Activated T-cell treated with anti-CD3 and anti-CD28 coated beads, Interleukin-2, amount 50 U/mL, for 24 hours (primary cell): Measurements from ENCODE around the gene LRRC15.

ENCODE experiments used
- DNase-seq: peaks from one replicate; pipeline ENCODE4 v3.0.0-alpha.2; 2020
- H3K27ac Mint-ChIP-seq: 2 replicates; pipeline ENCODE4 v1.8.0; 2020; ENCODE audit warnings: mild to moderate bottlenecking, mixed read lengths
- H3K27me3 Mint-ChIP-seq: 2 replicates; pipeline ENCODE4 v1.8.0; 2020; ENCODE audit warnings: mixed read lengths
- H3K36me3 Mint-ChIP-seq: 2 replicates; pipeline ENCODE4 v1.8.0; 2020; ENCODE audit warnings: low read depth, mixed read lengths
- H3K4me1 Mint-ChIP-seq: 2 replicates; pipeline ENCODE4 v1.8.0; 2020; ENCODE audit warnings: low read depth, mixed read lengths
- H3K4me3 Mint-ChIP-seq: 2 replicates; pipeline ENCODE4 v1.8.0; 2020; ENCODE audit warnings: mild to moderate bottlenecking, moderate library complexity, mixed read lengths
- H3K9me3 Mint-ChIP-seq: 2 replicates; pipeline ENCODE4 v1.8.0; 2020; ENCODE audit warnings: mixed read lengths

LRRC15 gene

DNA sequence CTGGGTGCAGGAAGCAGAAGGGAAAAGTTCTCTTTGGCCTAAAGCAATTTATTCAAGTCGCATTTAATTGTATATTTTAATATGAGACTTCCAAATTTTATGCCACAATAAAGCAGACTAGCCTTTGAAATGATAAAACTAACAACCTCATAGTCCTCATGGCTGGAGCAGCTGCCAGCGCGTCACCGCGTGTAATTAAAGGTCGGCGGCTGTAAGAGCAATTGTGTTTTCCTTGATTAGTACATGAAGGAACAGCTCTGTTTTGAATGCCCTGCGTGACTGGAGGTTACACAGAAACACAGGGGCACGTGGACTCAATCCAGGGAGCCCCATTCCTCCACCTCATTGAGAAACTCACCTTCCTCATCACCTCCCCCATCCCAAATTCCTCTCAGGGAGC, 10.1 kb upstream of the LRRC15 start:
- Mint-ChIP-seq H3K27me3 (peaks cover 21% of the 10 kb centered on the region), H3K4me3 (no peak overlapping the region), H3K9me3 (no peaks in the 10 kb centered on the region), H3K27ac (no peak overlapping the region), H3K4me1 (no peaks in the 10 kb centered on the region), H3K36me3 (no peaks in the 10 kb centered on the region)
- DNase-seq, result no peak

DNA sequence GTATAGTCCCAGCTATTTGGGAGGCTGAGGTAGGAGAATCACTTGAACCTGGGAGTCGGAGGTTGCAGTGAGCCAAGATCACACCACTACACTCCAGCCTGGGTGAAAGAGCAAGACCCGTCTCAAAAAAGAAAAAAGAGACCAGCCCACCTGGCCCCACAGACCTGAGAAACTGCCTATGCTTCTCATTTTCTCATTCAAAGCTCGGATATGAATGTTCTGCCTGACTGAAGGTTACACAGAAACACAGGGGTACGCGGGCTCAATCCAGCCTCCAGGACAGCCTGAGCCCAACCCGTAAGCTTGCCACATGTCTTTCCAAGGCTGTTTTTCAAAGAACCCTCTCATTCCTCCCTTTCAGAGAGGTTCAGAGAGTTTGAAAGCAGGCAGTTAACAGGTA, 9.7 kb upstream of the LRRC15 start:
- H3K4me3 Mint-ChIP-seq, result no peak overlapping the region
- H3K27me3 Mint-ChIP-seq, result peaks cover 21% of the 10 kb centered on the region
- DNase-seq, result no peak
- H3K4me1 Mint-ChIP-seq, result no peaks in the 10 kb centered on the region
- no peaks in the 10 kb centered on the region for H3K36me3 Mint-ChIP-seq
- no peak overlapping the region for H3K27ac Mint-ChIP-seq
- H3K9me3 Mint-ChIP-seq, result no peaks in the 10 kb centered on the region

DNA sequence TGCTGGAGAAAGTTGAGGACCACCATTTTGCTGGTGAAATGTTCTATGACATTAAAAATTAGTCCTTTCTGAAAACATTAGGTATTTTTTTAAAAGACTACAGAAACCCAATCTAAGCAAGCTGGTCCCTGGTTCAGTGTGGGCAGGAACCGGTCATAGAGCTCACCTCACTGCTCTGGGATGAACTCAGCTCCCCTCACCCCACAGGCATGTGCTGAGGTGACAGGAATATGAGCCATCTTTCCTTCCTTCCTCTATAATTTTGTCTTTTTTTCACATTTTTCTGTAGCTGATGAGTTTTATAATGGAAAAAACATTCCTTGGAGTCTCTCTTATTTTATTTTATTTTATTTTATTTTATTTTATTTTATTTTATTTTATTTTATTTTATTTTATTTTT, 8.2 kb upstream of the LRRC15 start:
- H3K36me3 Mint-ChIP-seq, result no peaks in the 10 kb centered on the region
- no peak for DNase-seq
- H3K27ac Mint-ChIP-seq, result no peak overlapping the region
- no peaks in the 10 kb centered on the region for H3K9me3 Mint-ChIP-seq
- H3K27me3 Mint-ChIP-seq, result peaks cover 21% of the 10 kb centered on the region
- H3K4me3 Mint-ChIP-seq, result no peak overlapping the region
- no peaks in the 10 kb centered on the region for H3K4me1 Mint-ChIP-seq

DNA sequence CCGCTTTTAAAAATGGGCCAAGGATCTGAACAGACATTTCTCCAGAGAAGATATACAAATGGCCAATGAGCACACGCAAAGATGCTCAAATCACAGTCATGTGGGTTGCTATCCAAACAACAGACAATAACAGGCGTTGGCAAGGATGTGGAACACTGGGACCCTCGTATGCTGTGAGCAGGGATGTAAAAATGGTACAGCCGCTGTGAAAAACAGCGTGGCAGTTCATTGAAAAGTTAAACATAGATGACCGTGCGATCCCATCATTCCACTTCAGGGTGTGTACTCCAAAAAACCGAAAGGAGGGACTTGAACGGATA, 6.7 kb upstream of the LRRC15 start:
- H3K27ac Mint-ChIP-seq, result no peak overlapping the region
- peaks cover 30% of the 10 kb centered on the region for H3K27me3 Mint-ChIP-seq
- DNase-seq, result no peak
- H3K4me1 Mint-ChIP-seq, result no peaks in the 10 kb centered on the region
- no peak overlapping the region for H3K4me3 Mint-ChIP-seq
- H3K9me3 Mint-ChIP-seq, result no peaks in the 10 kb centered on the region
- no peaks in the 10 kb centered on the region for H3K36me3 Mint-ChIP-seq

DNA sequence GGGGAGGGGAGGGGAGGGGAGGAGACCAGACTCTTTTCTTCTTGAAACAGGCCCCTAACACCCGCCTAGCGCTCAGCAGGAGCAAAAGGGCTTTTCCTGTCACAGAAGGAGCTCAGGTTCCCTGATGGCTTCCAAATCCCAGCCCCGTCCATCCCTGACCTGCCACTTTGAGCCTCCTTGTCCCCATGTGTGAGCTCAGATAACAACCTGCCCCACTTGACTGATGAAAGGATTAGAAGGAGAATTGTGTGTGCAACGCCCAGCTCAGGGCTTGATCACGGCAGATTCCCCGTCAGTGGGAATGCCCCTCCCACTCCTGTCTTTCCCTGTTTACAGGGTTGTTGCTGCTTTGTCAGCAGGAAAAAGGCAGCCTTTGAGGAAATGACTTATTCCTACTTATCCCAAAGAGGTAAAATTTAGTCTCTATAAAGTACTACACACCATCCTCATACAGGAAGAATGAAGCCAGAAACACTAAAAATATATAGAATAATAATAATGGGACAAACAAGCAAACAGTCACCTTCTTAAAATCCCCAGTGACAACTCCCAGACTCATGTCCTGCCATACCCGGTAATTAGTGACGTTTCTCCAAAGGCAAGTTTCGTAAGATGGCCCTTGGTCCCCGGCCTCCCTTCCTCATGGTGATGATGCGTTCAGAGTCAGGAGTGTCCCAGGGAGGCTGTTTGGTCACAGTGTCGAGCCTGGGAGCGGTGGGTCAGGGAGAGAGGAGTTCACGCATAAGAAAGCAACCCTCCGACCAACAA, 6.1 kb upstream of the LRRC15 start:
- Mint-ChIP-seq H3K4me3 (no peak overlapping the region), H3K9me3 (no peaks in the 10 kb centered on the region), H3K27ac (no peak overlapping the region), H3K27me3 (peaks cover 32% of the 10 kb centered on the region), H3K36me3 (no peaks in the 10 kb centered on the region), H3K4me1 (no peaks in the 10 kb centered on the region)
- DNase-seq, result no peak

DNA sequence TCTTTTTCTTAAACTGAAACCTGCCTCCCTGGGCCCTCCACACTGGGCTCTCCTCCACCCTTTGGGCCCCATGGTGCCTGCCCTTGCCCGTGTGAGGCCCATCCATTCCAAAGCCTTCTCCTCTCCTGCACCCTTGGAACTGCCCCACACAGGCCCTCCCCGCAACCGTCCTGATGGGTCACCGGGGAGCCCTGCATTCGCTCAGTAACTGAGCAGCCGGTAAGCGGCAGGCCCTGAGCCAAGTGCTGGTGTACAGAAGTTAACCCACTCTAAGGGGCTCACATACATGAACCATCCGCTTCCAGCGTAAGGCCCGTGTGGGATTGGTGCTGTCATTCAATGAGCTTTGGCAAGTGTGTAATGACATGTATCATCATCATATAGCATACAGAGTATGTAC, 5.4 kb upstream of the LRRC15 start:
- no peak for DNase-seq
- Mint-ChIP-seq H3K36me3 (no peaks in the 10 kb centered on the region), H3K9me3 (no peaks in the 10 kb centered on the region), H3K4me3 (no peak overlapping the region), H3K4me1 (no peaks in the 10 kb centered on the region), H3K27ac (no peak overlapping the region), H3K27me3 (peaks cover 33% of the 10 kb centered on the region)

DNA sequence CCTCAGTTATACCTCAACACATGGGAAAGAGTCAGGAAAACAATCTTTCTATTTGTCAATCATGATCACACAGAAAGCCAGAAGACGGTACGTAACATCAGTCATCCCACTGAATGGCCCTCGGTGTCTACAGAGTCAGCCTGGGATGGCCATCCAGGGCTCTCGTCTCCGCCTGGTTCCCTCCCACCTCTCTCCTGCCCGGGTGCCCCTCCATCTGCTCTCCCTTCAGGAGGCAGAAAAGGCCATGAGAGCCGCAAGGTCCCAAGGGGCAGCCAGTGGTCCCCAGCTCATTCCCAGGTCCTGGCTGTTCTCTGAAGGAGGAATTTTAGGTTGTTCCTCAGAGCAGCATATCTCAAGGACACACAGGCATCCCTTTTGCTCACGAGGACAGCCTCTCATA, 4.4 kb upstream of the LRRC15 start:
- Mint-ChIP-seq H3K36me3 (no peaks in the 10 kb centered on the region), H3K27me3 (peaks cover 43% of the 10 kb centered on the region), H3K27ac (no peak overlapping the region), H3K4me3 (no peak overlapping the region), H3K9me3 (no peaks in the 10 kb centered on the region), H3K4me1 (no peaks in the 10 kb centered on the region)
- no peak for DNase-seq

DNA sequence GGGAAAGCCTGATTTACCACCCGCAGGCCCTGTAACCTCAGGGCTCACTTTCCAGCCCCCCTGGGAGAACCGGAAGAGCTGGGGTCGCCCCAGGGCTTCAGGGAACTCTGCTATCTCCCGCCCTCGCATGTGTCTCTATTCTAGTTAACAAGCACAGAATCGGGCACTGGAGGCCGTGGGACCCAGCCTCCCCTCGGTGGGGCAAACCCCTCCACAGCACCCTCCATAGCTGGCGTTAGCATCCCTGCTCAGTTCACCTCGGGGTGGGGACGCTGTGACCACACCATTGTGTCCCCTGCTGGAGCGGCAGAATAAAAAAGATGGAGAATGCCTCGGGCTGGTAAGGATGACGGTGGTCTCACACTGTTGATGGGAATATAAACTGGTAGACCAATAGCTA, 3.5 kb upstream of the LRRC15 start:
- no peaks in the 10 kb centered on the region for H3K4me1 Mint-ChIP-seq
- H3K36me3 Mint-ChIP-seq, result no peaks in the 10 kb centered on the region
- no peak overlapping the region for H3K4me3 Mint-ChIP-seq
- no peak for DNase-seq
- H3K9me3 Mint-ChIP-seq, result no peaks in the 10 kb centered on the region
- H3K27me3 Mint-ChIP-seq, result peaks cover 45% of the 10 kb centered on the region
- no peak overlapping the region for H3K27ac Mint-ChIP-seq

DNA sequence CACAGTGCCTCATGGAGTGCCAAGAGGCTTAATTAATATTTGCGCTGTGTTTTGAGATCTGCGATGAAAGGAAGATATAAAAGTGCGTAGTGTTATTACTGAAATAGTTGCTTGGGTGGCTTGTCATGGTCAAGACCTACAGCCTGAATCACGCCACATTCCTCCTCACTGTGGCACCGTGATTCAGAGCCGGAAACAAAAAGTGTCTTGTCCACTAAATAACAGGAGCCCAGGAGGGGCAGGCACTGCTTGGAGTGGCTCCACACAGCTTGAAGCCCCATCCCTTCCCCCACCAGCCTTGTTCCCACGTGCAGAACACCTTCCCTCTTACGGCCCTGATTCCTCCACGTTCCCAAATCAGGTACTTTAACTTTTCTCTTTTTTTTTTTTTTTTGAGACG, 1.2 kb upstream of the LRRC15 start:
- Mint-ChIP-seq H3K27ac (no peak overlapping the region), H3K27me3 (peaks cover 49% of the 10 kb centered on the region)

DNA sequence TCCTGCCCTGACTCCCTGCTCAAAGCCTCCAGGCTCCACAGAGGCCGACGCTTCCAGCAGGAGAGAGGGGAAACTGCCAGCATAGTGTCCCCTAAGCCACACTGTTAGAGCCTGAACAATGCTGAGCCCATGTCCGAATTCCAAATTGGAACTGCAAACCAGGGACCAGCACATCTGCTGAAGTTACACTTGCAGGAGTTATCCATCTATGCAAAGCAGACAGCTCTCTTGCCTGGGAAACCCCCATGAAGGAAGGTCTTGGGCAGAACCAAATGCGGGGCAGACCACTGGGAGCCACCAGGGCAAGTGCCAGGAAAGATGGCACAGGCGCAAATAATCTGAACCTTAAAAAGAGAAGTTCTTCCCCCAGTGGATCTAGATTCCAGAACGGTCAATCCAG, 625 bp downstream of the LRRC15 start:
- H3K9me3 Mint-ChIP-seq, result no peaks in the 10 kb centered on the region
- no peak overlapping the region for H3K27ac Mint-ChIP-seq
- peaks cover 44% of the 10 kb centered on the region for H3K27me3 Mint-ChIP-seq
- no peak for DNase-seq
- H3K36me3 Mint-ChIP-seq, result no peaks in the 10 kb centered on the region
- no peaks in the 10 kb centered on the region for H3K4me1 Mint-ChIP-seq
- no peak overlapping the region for H3K4me3 Mint-ChIP-seq

More for the DNA sequence above, 1.2 kb upstream of the LRRC15 start:
- no peak for DNase-seq
- Mint-ChIP-seq H3K4me3 (no peak overlapping the region), H3K4me1 (no peaks in the 10 kb centered on the region), H3K36me3 (no peaks in the 10 kb centered on the region), H3K9me3 (no peaks in the 10 kb centered on the region)

DNA sequence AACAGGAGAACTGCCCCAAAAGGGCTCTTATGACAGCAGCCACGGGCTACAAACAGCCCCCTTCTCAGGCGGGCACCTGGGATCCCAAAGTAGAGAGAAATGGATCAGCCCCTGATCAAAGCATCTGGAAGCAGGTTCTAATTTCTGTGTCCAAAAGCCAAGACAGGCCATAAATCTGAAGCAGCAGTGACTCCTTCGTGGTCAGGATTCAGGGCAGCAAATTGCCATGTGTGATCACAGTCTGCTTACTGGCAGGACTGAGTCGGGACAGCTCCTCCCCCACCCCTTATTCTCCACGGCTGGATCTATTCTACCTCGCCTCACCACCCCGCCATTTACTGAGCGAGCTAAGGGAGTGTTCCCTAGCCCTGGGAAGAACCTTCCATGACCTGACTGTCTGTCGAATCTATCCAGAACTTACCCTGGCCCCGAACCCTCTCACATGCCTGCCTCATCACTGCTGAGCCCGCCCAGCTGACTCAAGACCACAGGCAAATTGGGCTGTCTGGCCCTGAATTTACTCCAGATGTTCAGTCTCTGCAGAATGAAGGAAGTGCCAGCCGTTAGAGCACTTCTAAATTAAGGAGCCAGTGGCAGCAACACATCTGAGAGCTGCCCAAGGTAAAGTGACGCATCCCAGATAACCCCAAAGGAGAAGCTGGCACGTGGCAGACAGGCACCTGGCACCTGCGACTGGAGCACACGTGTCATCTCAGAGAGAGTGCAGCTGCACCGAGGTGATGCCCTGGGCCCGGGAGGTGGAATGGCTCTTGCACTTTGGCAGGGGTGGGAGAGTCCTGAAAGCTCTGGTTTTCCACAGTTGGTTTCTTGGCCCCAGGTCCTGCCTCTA, 1.3 kb downstream of the LRRC15 start:
- H3K4me3 Mint-ChIP-seq, result no peak overlapping the region
- H3K27ac Mint-ChIP-seq, result no peak overlapping the region
- H3K27me3 Mint-ChIP-seq, result peaks cover 44% of the 10 kb centered on the region
- H3K36me3 Mint-ChIP-seq, result no peaks in the 10 kb centered on the region
- no peaks in the 10 kb centered on the region for H3K9me3 Mint-ChIP-seq
- H3K4me1 Mint-ChIP-seq, result no peaks in the 10 kb centered on the region
- no peak for DNase-seq

DNA sequence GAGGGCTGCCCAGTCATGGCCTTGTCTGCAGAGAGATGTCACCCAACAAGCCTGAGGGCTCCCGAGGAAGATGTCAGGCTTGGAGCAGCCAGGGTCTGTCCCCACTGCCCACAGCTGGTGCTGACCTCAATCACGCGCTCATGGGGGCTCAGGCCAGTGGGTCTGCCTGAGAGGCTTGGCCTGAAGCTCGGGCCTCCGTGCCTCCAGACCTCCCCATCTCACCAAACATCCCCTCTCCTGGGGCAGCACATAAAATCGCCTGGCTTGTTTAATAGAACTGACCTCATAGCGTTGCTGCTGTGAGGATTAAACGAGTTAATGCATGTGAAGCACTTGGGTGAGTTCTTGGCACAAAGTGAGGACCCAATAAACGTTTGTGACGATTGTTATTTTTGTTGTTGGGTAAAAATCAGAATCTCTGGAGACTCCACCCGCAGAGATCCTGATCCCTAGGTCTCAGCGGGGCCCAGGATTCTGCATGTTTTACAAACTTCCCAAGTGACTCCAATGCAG, 3.5 kb downstream of the LRRC15 start:
- H3K36me3 Mint-ChIP-seq, result no peaks in the 10 kb centered on the region
- H3K9me3 Mint-ChIP-seq, result no peaks in the 10 kb centered on the region
- H3K27ac Mint-ChIP-seq, result no peak overlapping the region
- no peaks in the 10 kb centered on the region for H3K4me1 Mint-ChIP-seq
- H3K27me3 Mint-ChIP-seq, result peaks cover 35% of the 10 kb centered on the region
- no peak overlapping the region for H3K4me3 Mint-ChIP-seq
- DNase-seq, result no peak

DNA sequence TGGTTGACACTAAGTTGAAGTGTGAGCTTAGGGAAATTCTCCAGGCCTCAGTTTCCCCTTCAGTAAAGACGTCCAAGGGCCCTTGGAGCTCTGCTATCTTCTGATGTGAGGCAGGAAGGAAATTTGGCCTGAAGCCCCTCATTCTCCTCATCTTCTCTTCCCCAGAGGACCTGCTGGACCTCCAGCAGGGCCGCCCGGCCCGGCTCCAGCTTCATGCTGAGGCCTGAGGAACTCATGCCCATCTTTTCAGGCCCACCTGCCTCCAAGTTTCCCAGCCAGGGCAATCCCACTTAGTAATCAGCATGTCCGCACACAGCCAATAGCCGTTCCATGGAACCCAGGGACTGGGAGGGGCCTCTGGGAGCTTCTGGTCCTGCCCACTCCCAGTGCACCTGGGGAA, 4.0 kb downstream of the LRRC15 start:
- Mint-ChIP-seq H3K9me3 (no peaks in the 10 kb centered on the region), H3K4me3 (no peak overlapping the region), H3K27me3 (peaks cover 32% of the 10 kb centered on the region), H3K27ac (no peak overlapping the region), H3K36me3 (no peaks in the 10 kb centered on the region), H3K4me1 (no peaks in the 10 kb centered on the region)
- no peak for DNase-seq

DNA sequence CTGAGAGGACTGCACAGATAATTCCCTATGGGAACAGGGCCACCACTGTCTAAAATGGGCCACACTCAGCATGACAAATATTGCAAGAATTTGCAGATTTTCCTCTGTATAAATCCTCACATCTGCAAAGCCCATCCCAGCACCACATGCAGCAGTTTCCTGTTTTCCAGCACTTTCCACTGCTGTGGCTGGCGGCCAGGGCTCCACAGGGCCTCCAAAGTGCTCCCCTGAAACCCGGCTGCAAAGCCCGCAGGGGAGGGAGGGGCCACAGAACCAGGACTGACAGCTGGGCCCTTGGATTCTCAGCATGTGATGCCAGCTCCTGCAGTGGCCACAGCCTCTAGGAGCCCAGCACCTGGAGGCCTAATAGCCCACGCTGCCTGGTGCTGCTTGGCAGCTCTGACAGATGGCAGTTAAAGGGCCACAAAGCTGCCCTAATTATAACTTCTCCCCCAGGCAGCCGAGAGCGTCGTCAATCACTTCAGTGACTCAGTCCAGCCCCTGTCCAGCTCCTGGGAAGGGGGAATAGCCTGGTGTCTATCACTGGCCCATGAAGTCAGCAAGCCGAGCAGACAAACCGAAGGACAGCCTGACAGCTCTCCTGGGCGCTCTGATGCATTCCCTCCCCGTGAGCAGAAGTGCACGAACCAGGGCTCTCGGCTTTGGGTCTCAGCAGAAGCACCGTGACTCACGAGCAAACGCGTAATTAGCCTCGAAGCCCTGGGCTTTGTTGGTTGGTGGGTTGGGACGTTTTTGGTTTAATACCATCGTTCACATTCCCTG, 4.7 kb downstream of the LRRC15 start:
- peaks cover 27% of the 10 kb centered on the region for H3K27me3 Mint-ChIP-seq
- no peak overlapping the region for H3K27ac Mint-ChIP-seq
- no peaks in the 10 kb centered on the region for H3K9me3 Mint-ChIP-seq
- no peaks in the 10 kb centered on the region for H3K36me3 Mint-ChIP-seq
- no peak overlapping the region for H3K4me3 Mint-ChIP-seq
- DNase-seq, result no peak
- H3K4me1 Mint-ChIP-seq, result no peaks in the 10 kb centered on the region

DNA sequence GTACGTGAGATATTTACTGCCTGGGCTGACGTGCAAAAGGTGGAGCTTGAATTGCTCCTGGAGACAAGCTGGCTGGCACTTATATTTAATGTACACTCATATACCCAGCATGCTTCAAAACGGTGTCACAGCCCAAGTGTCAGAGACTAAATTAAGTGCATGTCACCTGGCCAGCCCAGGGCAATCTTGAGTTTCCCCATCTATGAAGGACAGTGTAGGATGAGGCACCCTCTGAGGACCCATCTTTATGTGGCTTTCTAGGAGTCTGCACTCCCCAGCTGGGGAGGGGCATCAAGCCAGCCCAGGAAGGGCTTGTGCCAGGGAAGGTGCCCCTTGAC, 5.3 kb downstream of the LRRC15 start:
- Mint-ChIP-seq H3K36me3 (no peaks in the 10 kb centered on the region), H3K4me1 (no peaks in the 10 kb centered on the region), H3K9me3 (no peaks in the 10 kb centered on the region), H3K27ac (no peak overlapping the region), H3K27me3 (peaks cover 22% of the 10 kb centered on the region), H3K4me3 (no peak overlapping the region)
- no peak for DNase-seq
